MM.1S (cell line): ENCODE data around the gene TMEM179.

ENCODE experiments used
- DNase-seq: peaks from one replicate; pipeline ENCODE4 v3.0.0-alpha.2; 2015
- H2AFZ ChIP-seq: fragments of 300-600 bp; sonication (generic); 2 replicates; pipeline ENCODE4 v1.6.0; 2016; ENCODE audit warnings: antibody characterized with exemption, low read length
- H3F3A ChIP-seq: fragments of 300-600 bp; sonication (generic); 2 replicates; pipeline ENCODE4 v1.6.1; 2016; ENCODE audit warnings: mild to moderate bottlenecking, antibody characterized with exemption, low read length, moderate library complexity, mixed read lengths; ENCODE audit not compliant: insufficient read depth
- H3K27ac ChIP-seq: fragments of 300-600 bp; sonication (generic); 2 replicates; pipeline ENCODE4 v1.5.1; 2016; ENCODE audit warnings: mild to moderate bottlenecking, low read length
- H3K27me3 ChIP-seq: fragments of 300-600 bp; sonication (generic); replicated peaks from 2 replicates; pipeline ENCODE4 v1.6.0; 2016; ENCODE audit warnings: low read length; ENCODE audit not compliant: insufficient read depth
- H3K36me3 ChIP-seq: fragments of 300-600 bp; sonication (generic); replicated peaks from 2 replicates; pipeline ENCODE4 v1.6.1; 2016; ENCODE audit warnings: mild to moderate bottlenecking, low read length, mixed read lengths; ENCODE audit not compliant: insufficient read depth
- H3K4me1 ChIP-seq: fragments of 300-600 bp; sonication (generic); 2 replicates; pipeline ENCODE4 v1.6.1; 2016; ENCODE audit warnings: low read length, mixed read lengths
- H3K4me2 ChIP-seq: fragments of 300-600 bp; sonication (generic); 2 replicates; pipeline ENCODE4 v1.6.0; 2016; ENCODE audit warnings: low read depth, low read length
- H3K4me3 ChIP-seq: fragments of 300-600 bp; sonication (generic); 2 replicates; pipeline ENCODE4 v1.5.1; 2016; ENCODE audit warnings: low read length, mixed read lengths
- H3K79me2 ChIP-seq: fragments of 300-600 bp; sonication (generic); 2 replicates; pipeline ENCODE4 v1.6.1; 2016; ENCODE audit warnings: mixed run types, low read length, mixed read lengths
- H3K9ac ChIP-seq: fragments of 300-600 bp; sonication (generic); 2 replicates; pipeline ENCODE4 v1.6.1; 2016; ENCODE audit warnings: low read length, mixed read lengths
- H3K9me2 ChIP-seq: fragments of 300-600 bp; sonication (generic); replicated peaks from 2 replicates; pipeline ENCODE4 v1.6.1; 2016; ENCODE audit warnings: mild to moderate bottlenecking, low read length, mixed read lengths; ENCODE audit not compliant: insufficient read depth
- H3K9me3 ChIP-seq: fragments of 300-600 bp; sonication (generic); replicated peaks from 2 replicates; pipeline ENCODE4 v1.6.1; 2016; ENCODE audit warnings: mild to moderate bottlenecking, low read length, mixed read lengths; ENCODE audit not compliant: insufficient read depth
- H4K20me1 ChIP-seq: fragments of 300-600 bp; sonication (generic); 2 replicates; pipeline ENCODE4 v1.6.1; 2016; ENCODE audit warnings: mild to moderate bottlenecking, low read length, moderate library complexity, mixed read lengths; ENCODE audit not compliant: insufficient read depth
- EZH2 ChIP-seq: fragments of 300-600 bp; sonication (generic); optimal IDR thresholded peaks from 2 replicates; pipeline ENCODE3; 2017; ENCODE audit warnings: low read depth, mild to moderate bottlenecking, antibody characterized with exemption, low read length, mixed read lengths
- EZH2phosphoT487 ChIP-seq: fragments of 300-600 bp; sonication (generic); IDR thresholded peaks from 2 replicates; pipeline ENCODE4 v1.6.1; 2018; ENCODE audit warnings: antibody characterized with exemption, low read length
- TF ChIP-seq, protein P1 (sequence below): fragments of 300-600 bp; sonication (generic); IDR thresholded peaks from 2 replicates; pipeline ENCODE4 v1.5.1; 2016; ENCODE audit warnings: antibody characterized with exemption, low read length, mixed read lengths

The TMEM179 gene

GRCh38 chr14:104545151-104545941 is 59.2 kb downstream of the TMEM179 start:
- Histone ChIP-seq H3K4me3 (no peak overlapping the region), H3K9me3 (no peaks in the 10 kb centered on the region), H3K9me2 (no peaks in the 10 kb centered on the region), H3K9ac (no peak overlapping the region), H3K27me3 (peaks cover 51% of the 10 kb centered on the region), H2AFZ (no peak overlapping the region), H3K4me2 (no peak overlapping the region), H3K36me3 (no peaks in the 10 kb centered on the region), H3K79me2 (no peaks in the 10 kb centered on the region), H3K27ac (no peak overlapping the region), H4K20me1 (no peaks in the 10 kb centered on the region), H3K4me1 (no peaks in the 10 kb centered on the region), H3F3A (no peaks in the 10 kb centered on the region)
- DNase-seq = no peak
- TF ChIP-seq EZH2phosphoT487 (no peak), EZH2 (no peak)
- TF ChIP-seq, protein P1, sequence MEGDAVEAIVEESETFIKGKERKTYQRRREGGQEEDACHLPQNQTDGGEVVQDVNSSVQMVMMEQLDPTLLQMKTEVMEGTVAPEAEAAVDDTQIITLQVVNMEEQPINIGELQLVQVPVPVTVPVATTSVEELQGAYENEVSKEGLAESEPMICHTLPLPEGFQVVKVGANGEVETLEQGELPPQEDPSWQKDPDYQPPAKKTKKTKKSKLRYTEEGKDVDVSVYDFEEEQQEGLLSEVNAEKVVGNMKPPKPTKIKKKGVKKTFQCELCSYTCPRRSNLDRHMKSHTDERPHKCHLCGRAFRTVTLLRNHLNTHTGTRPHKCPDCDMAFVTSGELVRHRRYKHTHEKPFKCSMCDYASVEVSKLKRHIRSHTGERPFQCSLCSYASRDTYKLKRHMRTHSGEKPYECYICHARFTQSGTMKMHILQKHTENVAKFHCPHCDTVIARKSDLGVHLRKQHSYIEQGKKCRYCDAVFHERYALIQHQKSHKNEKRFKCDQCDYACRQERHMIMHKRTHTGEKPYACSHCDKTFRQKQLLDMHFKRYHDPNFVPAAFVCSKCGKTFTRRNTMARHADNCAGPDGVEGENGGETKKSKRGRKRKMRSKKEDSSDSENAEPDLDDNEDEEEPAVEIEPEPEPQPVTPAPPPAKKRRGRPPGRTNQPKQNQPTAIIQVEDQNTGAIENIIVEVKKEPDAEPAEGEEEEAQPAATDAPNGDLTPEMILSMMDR = no peak

GRCh38 chr14:104544362-104544961 is 60.1 kb downstream of the TMEM179 start:
- no peaks in the 10 kb centered on the region for H3K36me3 ChIP-seq
- TF ChIP-seq, protein P1 = no peak
- no peak for TF ChIP-seq EZH2phosphoT487
- no peaks in the 10 kb centered on the region for H3K4me1 ChIP-seq
- H3K4me3 ChIP-seq = no peak overlapping the region
- H3K9me3 ChIP-seq = no peaks in the 10 kb centered on the region
- no peak overlapping the region for H3K9ac ChIP-seq
- DNase-seq = no peak
- H3K79me2 ChIP-seq = no peaks in the 10 kb centered on the region
- no peaks in the 10 kb centered on the region for H4K20me1 ChIP-seq
- no peak overlapping the region for H3K27ac ChIP-seq
- H3K4me2 ChIP-seq = no peak overlapping the region
- no peaks in the 10 kb centered on the region for H3K9me2 ChIP-seq
- H3F3A ChIP-seq = no peaks in the 10 kb centered on the region
- H2AFZ ChIP-seq = no peak overlapping the region
- H3K27me3 ChIP-seq = peaks cover 54% of the 10 kb centered on the region

GRCh38 chr14:104542871-104543830 is 61.4 kb downstream of the TMEM179 start:
- peaks cover 54% of the 10 kb centered on the region for H3K27me3 ChIP-seq
- H3K4me3 ChIP-seq = no peak overlapping the region
- no peak for DNase-seq
- H3K9ac ChIP-seq = no peak overlapping the region
- TF ChIP-seq EZH2phosphoT487 (no peak), EZH2 (no peak)
- TF ChIP-seq, protein P1 = no peak
- no peaks in the 10 kb centered on the region for H3K4me1 ChIP-seq
- H3K9me3 ChIP-seq = no peaks in the 10 kb centered on the region
- no peak overlapping the region for H2AFZ ChIP-seq
- H3F3A ChIP-seq = no peaks in the 10 kb centered on the region
- no peaks in the 10 kb centered on the region for H4K20me1 ChIP-seq
- no peaks in the 10 kb centered on the region for H3K9me2 ChIP-seq
- H3K79me2 ChIP-seq = no peaks in the 10 kb centered on the region
- H3K4me2 ChIP-seq = no peak overlapping the region
- no peaks in the 10 kb centered on the region for H3K36me3 ChIP-seq
- H3K27ac ChIP-seq = no peak overlapping the region
